Activated T-helper 1 cell treated with Interleukin-2 at 50 U/mL for 16 hours (primary cell): ENCODE measurements around the gene ATXN1.
"Not testable (repeated sequence)": the region's sequence is repeated elsewhere in the genome, so short reads cannot be mapped to it uniquely, and the experiment has no call there.

ENCODE experiments used
- DNase-seq: peaks from one replicate; pipeline ENCODE4 v3.0.0-alpha.2; 2020; ENCODE audit warnings: low read depth

ATXN1 gene

GRCh38 chr6:16644540-16645250, 116.6 kb downstream of the ATXN1 start:
- DNase-seq: no peak

- DNase-seq: no peak
Observed at GRCh38 chr6:16639684-16640480, 121.4 kb downstream of the ATXN1 start.

GRCh38 chr6:16637635-16638034, 123.6 kb downstream of the ATXN1 start:
- DNase-seq: no peak

GRCh38 chr6:16635810-16636602, 125.3 kb downstream of the ATXN1 start:
- DNase-seq: no peak

- DNase-seq: no peak
Observed at GRCh38 chr6:16635291-16635809, 125.9 kb downstream of the ATXN1 start.

GRCh38 chr6:16634855-16635254, 126.4 kb downstream of the ATXN1 start:
- no peak for DNase-seq

GRCh38 chr6:16633961-16634360, 127.3 kb downstream of the ATXN1 start:
- no peak for DNase-seq

GRCh38 chr6:16633465-16633864, 127.8 kb downstream of the ATXN1 start:
- no peak for DNase-seq

GRCh38 chr6:16632101-16632500, 129.2 kb downstream of the ATXN1 start:
- DNase-seq: no peak

GRCh38 chr6:16630026-16630643, 131.1 kb downstream of the ATXN1 start:
- no peak for DNase-seq

GRCh38 chr6:16628580-16628979, 132.7 kb downstream of the ATXN1 start:
- not testable (repeated sequence) for DNase-seq

GRCh38 chr6:16626650-16627049, 134.6 kb downstream of the ATXN1 start:
- DNase-seq: no peak

GRCh38 chr6:16625291-16626265, 135.7 kb downstream of the ATXN1 start:
- no peak for DNase-seq

GRCh38 chr6:16624636-16625290, 136.5 kb downstream of the ATXN1 start:
- DNase-seq: no peak

- no peak for DNase-seq
Observed at GRCh38 chr6:16623731-16624130, 137.5 kb downstream of the ATXN1 start.

- no peak for DNase-seq
Observed at GRCh38 chr6:16623029-16623653, 138.1 kb downstream of the ATXN1 start.

- no peak for DNase-seq
Observed at GRCh38 chr6:16622193-16622592, 139.1 kb downstream of the ATXN1 start.

GRCh38 chr6:16621002-16621401, 140.3 kb downstream of the ATXN1 start:
- DNase-seq: no peak

- DNase-seq: no peak
Observed at GRCh38 chr6:16619777-16620176, 141.5 kb downstream of the ATXN1 start.

GRCh38 chr6:16618962-16619361, 142.3 kb downstream of the ATXN1 start:
- no peak for DNase-seq
